IMR-90 (cell line): ENCODE measurements around the gene CDK7. TPM values are rescaled to one million over a fixed set of nuclear protein-coding genes. Genes with fewer than 3 reads are reported as not detected.

Experiments
- ATAC-seq: fragments of 200-7000 bp; cut with Tn5 transposase; 2 replicates; pipeline ENCODE4 v1.9.1; 2020; ENCODE audit warnings: low read depth, mild to moderate bottlenecking, moderate library complexity
- BruUV-seq: library from RNA; stranded (reverse); fragments of 400-500 nt; replicated peaks from 2 replicates; lab custom pipeline; 2021; lab: Mats Ljungman, UMichigan
- CTCF ChIA-PET: fragments of 300-600 bp; formaldehyde crosslinking; extraction: SDS; loops from one replicate; lab custom pipeline; 2021; ENCODE audit warnings: antibody characterized with exemption; lab: Yijun Ruan, JAX
- POLR2A ChIA-PET: fragments of 300-600 bp; sonication (Branson Sonifier 250); formaldehyde crosslinking; loops from one replicate; lab custom pipeline; 2022; ENCODE audit warnings: antibody characterized with exemption; ENCODE audit not compliant: unreplicated experiment; lab: Charles Lee
- DNase-seq: peaks from one replicate; pipeline ENCODE4 v3.0.0; 2013
- H2AFZ ChIP-seq: replicated peaks from 2 replicates; pipeline ENCODE3; 2013; ENCODE audit warnings: low read length, mild to moderate bottlenecking; ENCODE audit not compliant: poor library complexity
- H2AK5ac ChIP-seq: 2 replicates; pipeline ENCODE4 v1.6.1; 2013; ENCODE audit warnings: low read depth, low read length, inconsistent platforms
- H2AK9ac ChIP-seq: replicated peaks from 2 replicates; pipeline ENCODE3; 2013; ENCODE audit warnings: mild to moderate bottlenecking, low read depth, low read length, moderate library complexity; ENCODE audit not compliant: poor library complexity
- H2BK120ac ChIP-seq: 2 replicates; pipeline ENCODE4 v1.6.1; 2013; ENCODE audit warnings: low read depth, low read length, inconsistent platforms
- H2BK15ac ChIP-seq: 3 replicates; pipeline ENCODE4 v1.6.1; 2013; ENCODE audit warnings: low read depth, low read length, inconsistent platforms
- H2BK20ac ChIP-seq: 2 replicates; pipeline ENCODE4 v1.6.1; 2013; ENCODE audit warnings: low read depth, mild to moderate bottlenecking, inconsistent platforms, low read length, moderate library complexity
- H2BK5ac ChIP-seq: 2 replicates; pipeline ENCODE4 v1.6.1; 2013; ENCODE audit warnings: mild to moderate bottlenecking, low read depth, low read length, inconsistent platforms; ENCODE audit not compliant: poor library complexity, severe bottlenecking
- H3K14ac ChIP-seq: replicated peaks from 2 replicates; pipeline ENCODE4 v1.6.1; 2013; ENCODE audit warnings: low read depth, low read length, inconsistent platforms
- H3K18ac ChIP-seq: 2 replicates; pipeline ENCODE4 v1.6.1; 2013; ENCODE audit warnings: low read depth, low read length, control low read depth
- H3K23ac ChIP-seq: 2 replicates; pipeline ENCODE4 v1.6.1; 2013; ENCODE audit warnings: low read depth, low read length, inconsistent platforms
- H3K27ac ChIP-seq: 2 replicates; pipeline ENCODE4 v1.5.1; 2013; ENCODE audit warnings: mild to moderate bottlenecking, control low read depth, low read length; ENCODE audit not compliant: insufficient read depth
- H3K27me3 ChIP-seq: 2 replicates; pipeline ENCODE4 v1.6.1; 2013; ENCODE audit warnings: low read length; ENCODE audit not compliant: control insufficient read depth, insufficient read depth
- H3K36me3 ChIP-seq: 2 replicates; pipeline ENCODE4 v1.6.1; 2013; ENCODE audit warnings: low read length, mixed read lengths; ENCODE audit not compliant: control insufficient read depth, insufficient read depth
- H3K4ac ChIP-seq: 2 replicates; pipeline ENCODE4 v1.6.1; 2013; ENCODE audit warnings: low read depth, low read length, inconsistent platforms
- H3K4me1 ChIP-seq: 2 replicates; pipeline ENCODE4 v1.6.1; 2013; ENCODE audit warnings: low read length, mixed read lengths; ENCODE audit not compliant: control insufficient read depth, insufficient read depth
- H3K4me2 ChIP-seq: 2 replicates; pipeline ENCODE4 v1.6.1; 2013; ENCODE audit warnings: low read depth, mild to moderate bottlenecking, control low read depth, low read length, moderate library complexity
- H3K4me3 ChIP-seq: 2 replicates; pipeline ENCODE4 v1.5.1; 2013; ENCODE audit warnings: low read depth, mild to moderate bottlenecking, control low read depth, low read length, moderate library complexity; ENCODE audit not compliant: insufficient read depth
- H3K56ac ChIP-seq: 2 replicates; pipeline ENCODE4 v1.6.1; 2013; ENCODE audit warnings: low read length, inconsistent platforms; ENCODE audit not compliant: insufficient read depth; ENCODE audit errors: extremely low read depth
- H3K79me1 ChIP-seq, 2 experiments: 2 replicates each; pipeline ENCODE4 v1.6.1; 2013; ENCODE audit warnings: low read length in 2 of 2, inconsistent platforms in 1 of 2, low read depth in 1 of 2
- H3K9ac ChIP-seq: 2 replicates; pipeline ENCODE4 v1.6.1; 2013; ENCODE audit warnings: low read depth, low read length, control low read depth
- H3K9me1 ChIP-seq: 2 replicates; pipeline ENCODE4 v1.6.1; 2013; ENCODE audit warnings: low read length, inconsistent platforms; ENCODE audit not compliant: insufficient read depth
- H3K9me3 ChIP-seq: 2 replicates; pipeline ENCODE4 v1.6.1; 2013; ENCODE audit warnings: low read length; ENCODE audit not compliant: control insufficient read depth, insufficient read depth
- H4K20me1 ChIP-seq: 2 replicates; pipeline ENCODE4 v1.6.1; 2013; ENCODE audit warnings: low read length, inconsistent platforms; ENCODE audit not compliant: insufficient read depth
- H4K5ac ChIP-seq: 2 replicates; pipeline ENCODE4 v1.6.1; 2013; ENCODE audit warnings: mild to moderate bottlenecking, low read depth, low read length, control low read depth
- H4K8ac ChIP-seq, 2 experiments: 2 replicates each; pipeline ENCODE4 v1.6.1; 2013; ENCODE audit warnings: low read depth in 2 of 2, low read length in 2 of 2, control low read depth in 1 of 2, inconsistent platforms in 1 of 2
- H4K91ac ChIP-seq: 2 replicates; pipeline ENCODE4 v1.6.1; 2013; ENCODE audit warnings: low read depth, low read length, inconsistent platforms; ENCODE audit not compliant: insufficient read depth
- CEBPB ChIP-seq: IDR thresholded peaks from 2 replicates; pipeline ENCODE4 v1.6.1; 2012; ENCODE audit warnings: low read depth, low read length, improper control_type of control experiment
- RCOR1 ChIP-seq: IDR thresholded peaks from 2 replicates; pipeline ENCODE4 v1.6.1; 2012; ENCODE audit warnings: mild to moderate bottlenecking, low read length, improper control_type of control experiment; ENCODE audit not compliant: insufficient replicate concordance
- WGBS, 2 experiments: methylation state at CpG; one replicate each; pipeline versions ENCODE4 v1.1.5 to v1.1.7; 2013; ENCODE audit warnings: missing lambda C conversion rate in 2 of 2; ENCODE audit not compliant: insufficient read length in 1 of 2; ENCODE audit errors: extremely low coverage in 2 of 2; 5-methylcytosine and 5-hydroxymethylcytosine counted together
- dilution Hi-C: fragments of 300-500 bp; cut with HindIII; formaldehyde crosslinking; loops from one replicate; pipeline ENCODE4 v1.14.3; 2018; ENCODE audit warnings: low sequenced_read_pairs; ENCODE audit not compliant: unreplicated experiment
- in situ Hi-C: fragments of 300-500 bp; cut with MboI; formaldehyde crosslinking; loops from 3 replicates; pipeline ENCODE4 v1.14.3; 2019; ENCODE audit warnings: low sequenced_read_pairs, inconsistent platforms, mixed read lengths
- intact Hi-C: fragments of 100-400 bp; cut with micrococcal nuclease; formaldehyde crosslinking; loops from 2 replicates; pipeline ENCODE4 v1.10.0; 2022
- polyA plus RNA-seq, 3 experiments: library from polyadenylated mRNA; depleted of rRNA; stranded (reverse); fragments of >200 nt; gene quantifications; 2 replicates each; pipeline ENCODE4 v1.2.3, GENCODE V29; 2012; ENCODE audit warnings: low replicate concordance in 1 of 3
- total RNA-seq: library from RNA; depleted of rRNA; stranded (reverse); fragments of >200 nt; gene quantifications from 2 replicates; pipeline ENCODE4 v1.2.3, GENCODE V29; 2012

The CDK7 gene
- total and polyA plus RNA-seq, 2 of the 4 experiments (the other 2 are of a cell fraction): 59.8 to 65.6 TPM

DNA sequence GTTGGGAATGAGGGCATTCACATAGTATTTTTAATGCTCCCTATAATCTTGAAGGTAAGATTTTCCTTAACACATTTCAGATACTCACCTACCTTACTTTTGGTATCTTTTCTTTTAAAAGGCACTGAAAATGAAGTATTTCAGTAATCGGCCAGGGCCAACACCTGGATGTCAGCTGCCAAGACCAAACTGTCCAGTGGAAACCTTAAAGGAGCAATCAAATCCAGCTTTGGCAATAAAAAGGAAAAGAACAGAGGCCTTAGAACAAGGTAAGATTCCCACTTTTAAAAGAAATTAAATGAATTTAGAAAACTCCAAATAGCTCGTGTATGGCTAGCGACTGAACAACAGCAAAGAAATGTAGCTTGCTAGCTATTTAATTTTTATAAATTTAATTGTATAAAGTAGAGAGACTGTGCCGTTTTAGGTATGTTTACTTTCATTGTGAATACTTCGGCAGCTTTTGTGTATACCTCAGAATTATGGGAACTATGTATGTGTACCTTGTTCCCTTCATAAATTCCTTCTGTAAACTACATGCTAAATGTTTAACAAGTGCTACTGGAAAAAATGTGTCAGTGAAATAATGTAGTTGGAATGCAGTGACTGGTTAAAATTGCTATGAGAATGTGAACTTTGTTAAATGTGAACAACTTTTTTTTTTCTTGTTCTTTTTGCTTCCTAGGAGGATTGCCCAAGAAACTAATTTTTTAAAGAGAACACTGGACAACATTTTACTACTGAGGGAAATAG, 41.9 kb downstream of the CDK7 start:
- dilution Hi-C loops (no loop called here), intact Hi-C loops (loop anchor here (10.0 kb wide), 1 partner anchor 182 kb away; the partner anchor contains the start of gene SLC30A5), in situ Hi-C loops (no loop called here)
- CTCF ChIA-PET: interaction anchor here (1.1 kb wide), 1 partner anchor 58 kb away, joined by 3 read pairs; no protein-coding TSS in a partner anchor
- no peak overlapping the region for H4K8ac ChIP-seq
- peak overlapping the region; percentile 31 for H4K91ac ChIP-seq
- ATAC-seq: peak; percentile 88
- 0 out of 2 replicates have a peak overlapping the region, but pooled peaks have one; percentile 36 for H4K5ac ChIP-seq
- H3K36me3 ChIP-seq: peaks cover 32% of the 10 kb centered on the region
- H3K9me3 ChIP-seq: no peaks in the 10 kb centered on the region
- peaks cover 10 to 16% of the 10 kb centered on the region in 2 experiments for H3K79me1 ChIP-seq
- H3K27ac ChIP-seq: peak overlapping the region; percentile 57; the same call in 1 of the 2 replicates
- no peak overlapping the region; the same call in 1 of the 2 replicates for H3K4me2 ChIP-seq
- TF ChIP-seq RCOR1 (no peak), CEBPB (peak; percentile 66)
- H2AFZ ChIP-seq: no peak overlapping the region
- peak overlapping the region; percentile 54; the same call in 1 of the 2 replicates for H3K4ac ChIP-seq
- H2BK20ac ChIP-seq: no peak overlapping the region
- peak overlapping the region; percentile 76; the same call in 1 of the 2 replicates for H3K18ac ChIP-seq
- H2BK15ac ChIP-seq: no peak overlapping the region
- POLR2A ChIA-PET: no interaction called here
- H4K20me1 ChIP-seq: no peaks in the 10 kb centered on the region
- H3K9ac ChIP-seq: no peak overlapping the region
- H3K9me1 ChIP-seq: peaks cover 6% of the 10 kb centered on the region; the same call in 1 of the 2 replicates
- no CpG with 5 or more reads among the region's 5 CpGs for WGBS, 2 experiments
- BruUV-seq: no TSS peak
- H3K14ac ChIP-seq: no peak overlapping the region
- peak overlapping the region; percentile 66; the same call in 1 of the 2 replicates for H2BK120ac ChIP-seq
- H2AK9ac ChIP-seq: no peak overlapping the region
- H3K23ac ChIP-seq: no peak overlapping the region
- peak overlapping the region; percentile 95 for H2BK5ac ChIP-seq
- no peaks in the 10 kb centered on the region for H3K27me3 ChIP-seq
- no peak overlapping the region for H3K4me3 ChIP-seq
- peak; percentile 78 for DNase-seq
- no peaks in the 10 kb centered on the region for H3K4me1 ChIP-seq
- H3K56ac ChIP-seq: no peak overlapping the region
- no peak overlapping the region for H2AK5ac ChIP-seq
